ENCODE measurements around the gene ZNF451. TPM values are rescaled to one million over a fixed set of nuclear protein-coding genes. Genes with fewer than 3 reads are reported as not detected.

ZNF451 gene
- polyA plus RNA-seq, 2 of the 4 experiments (the other 2 are of a cell fraction), result 8.9 to 23.0 TPM

DNA sequence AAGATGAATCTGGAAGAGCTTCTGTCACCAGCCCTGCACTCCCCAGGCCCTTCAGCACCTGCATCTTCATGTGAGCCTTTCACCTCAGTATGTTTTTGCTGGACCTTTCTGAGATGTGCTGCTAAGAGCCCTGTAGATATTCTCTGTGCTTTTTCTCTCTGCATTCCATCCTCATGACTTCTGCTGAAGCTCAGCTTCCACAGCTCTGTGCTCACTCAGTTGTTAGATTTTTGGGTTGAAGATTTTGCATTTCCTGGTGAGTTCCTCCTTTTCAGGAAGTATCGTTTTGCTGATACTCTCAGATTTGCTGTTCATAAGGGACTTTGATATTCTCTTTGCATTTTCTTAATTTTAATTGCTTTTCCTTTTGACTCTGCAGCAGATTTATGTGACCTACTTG lies 25.2 kb upstream of the ZNF451 start (continued):
- no peak for TF ChIP-seq JUN (IDR thresholded peaks at IDR 0.05)
- TF ChIP-seq ZNF302 (CRISPR knock-in tag; IDR thresholded peaks at IDR 0.05), result no peak
- TF ChIP-seq GATA3 (IDR thresholded peaks at IDR 0.05; ENCODE audit: borderline replicate concordance), result no peak
- TF ChIP-seq MAFK (IDR thresholded peaks at IDR 0.05; ENCODE audit: partially characterized antibody), result no peak

DNA sequence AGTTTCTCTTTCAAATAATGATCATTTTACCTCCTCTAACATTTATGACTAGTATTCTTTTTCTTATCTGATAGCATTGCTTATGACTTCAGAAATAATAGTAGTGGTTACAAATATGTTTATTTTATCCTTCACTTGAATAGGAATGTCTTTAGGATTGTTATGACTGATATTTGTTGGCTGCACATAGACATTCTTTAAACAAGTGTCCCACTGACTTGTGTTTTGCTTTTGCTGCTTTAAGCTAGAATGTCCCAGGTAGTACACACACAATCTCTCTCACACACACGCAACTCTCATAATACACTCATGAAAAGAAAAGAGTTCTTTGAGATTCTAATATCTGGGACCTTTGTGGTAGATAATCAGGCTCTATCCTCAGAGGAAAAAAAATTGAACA lies 21.9 kb upstream of the ZNF451 start:
- ATAC-seq (no peak), FAIRE-seq (no peak), DNase-seq (ENCODE audit: low read depth in 1 of 2, low spot score in 1 of 2) (no peak)
- no peak overlapping the region for H3K4me3 ChIP-seq
- no peak overlapping the region for H3K27ac ChIP-seq
- H3K4me1 ChIP-seq, result no peaks in the 10 kb centered on the region
- ChIA-PET POLR2A (no interaction called here), CTCF (no interaction called here)
- H3K4me2 ChIP-seq, result no peak overlapping the region
- 96% methylated on average over 1 of the region's 1 CpG for WGBS (ENCODE audit: missing lambda C conversion rate)
- TF ChIP-seq MAZ (IDR thresholded peaks at IDR 0.05; ENCODE audit: borderline replicate concordance, low read depth, low read length), result no peak
- TF ChIP-seq, protein P1, sequence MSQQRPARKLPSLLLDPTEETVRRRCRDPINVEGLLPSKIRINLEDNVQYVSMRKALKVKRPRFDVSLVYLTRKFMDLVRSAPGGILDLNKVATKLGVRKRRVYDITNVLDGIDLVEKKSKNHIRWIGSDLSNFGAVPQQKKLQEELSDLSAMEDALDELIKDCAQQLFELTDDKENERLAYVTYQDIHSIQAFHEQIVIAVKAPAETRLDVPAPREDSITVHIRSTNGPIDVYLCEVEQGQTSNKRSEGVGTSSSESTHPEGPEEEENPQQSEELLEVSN (IDR thresholded peaks at IDR 0.05; ENCODE audit: borderline replicate concordance, low read depth), result no peak
- no peak for TF ChIP-seq HOXB5 (CRISPR knock-in tag; IDR thresholded peaks at IDR 0.05)
- TF ChIP-seq, protein P2, sequence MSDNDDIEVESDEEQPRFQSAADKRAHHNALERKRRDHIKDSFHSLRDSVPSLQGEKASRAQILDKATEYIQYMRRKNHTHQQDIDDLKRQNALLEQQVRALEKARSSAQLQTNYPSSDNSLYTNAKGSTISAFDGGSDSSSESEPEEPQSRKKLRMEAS (IDR thresholded peaks at IDR 0.05), result no peak
- TF ChIP-seq POLR2AphosphoS2 (conservative IDR thresholded peaks at IDR 0.05; ENCODE audit: low read length), result no peak
- TF ChIP-seq CHD4 (IDR thresholded peaks at IDR 0.05; ENCODE audit: borderline replicate concordance), result no peak
- no peak for TF ChIP-seq SMC3 (IDR thresholded peaks at IDR 0.05)
- TF ChIP-seq HEYL (CRISPR knock-in tag; IDR thresholded peaks at IDR 0.05), result no peak
- no peak for TF ChIP-seq EHMT2 (IDR thresholded peaks at IDR 0.05; ENCODE audit: low read depth)
- TF ChIP-seq HDAC2 (IDR thresholded peaks at IDR 0.05), result no peak
- no peaks in the 10 kb centered on the region for H3K9me3 ChIP-seq

DNA sequence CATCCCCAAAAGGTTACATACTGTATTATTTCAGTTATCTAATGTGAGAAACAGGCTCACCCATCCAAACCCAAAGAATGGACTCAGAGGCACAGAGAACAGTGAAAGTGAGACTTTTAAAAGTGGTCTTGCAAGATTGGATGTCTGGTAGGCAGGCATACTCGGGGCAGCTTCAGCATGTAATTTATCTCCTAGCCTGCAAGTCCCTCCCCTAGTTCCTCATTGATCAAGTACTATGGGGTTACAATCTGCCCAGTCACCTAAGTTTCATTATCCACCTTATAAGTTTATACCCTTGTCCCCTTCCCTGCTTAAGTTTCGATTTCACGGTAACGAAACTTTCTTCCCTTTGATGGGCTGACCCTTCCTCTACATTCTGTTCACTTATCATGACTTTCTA lies 20.8 kb upstream of the ZNF451 start:
- ChIA-PET CTCF (no interaction called here), POLR2A (no interaction called here)
- no peak overlapping the region for H3K4me3 ChIP-seq
- no peak for ATAC-seq
- no peak overlapping the region for H3K4me2 ChIP-seq
- TF ChIP-seq CHD2 (IDR thresholded peaks at IDR 0.05; ENCODE audit: low read length, partially characterized antibody) (no peak), CEBPB (IDR thresholded peaks at IDR 0.05) (no peak), MAZ (IDR thresholded peaks at IDR 0.05; ENCODE audit: borderline replicate concordance, low read depth, low read length) (no peak), SREBF2 (IDR thresholded peaks at IDR 0.05) (no peak), POLR2AphosphoS2 (conservative IDR thresholded peaks at IDR 0.05; ENCODE audit: low read length) (no peak), HEYL (CRISPR knock-in tag; IDR thresholded peaks at IDR 0.05) (no peak), CBX2 (IDR thresholded peaks at IDR 0.05; ENCODE audit: borderline replicate concordance, low read depth) (no peak), ZC3H11A (IDR thresholded peaks at IDR 0.05) (no peak), NPAS2 (CRISPR knock-in tag; IDR thresholded peaks at IDR 0.05; ENCODE audit: borderline replicate concordance) (no peak), GATA3 (IDR thresholded peaks at IDR 0.05; ENCODE audit: borderline replicate concordance) (no peak)
- no peak for FAIRE-seq
- no peak for DNase-seq (ENCODE audit: low read depth in 1 of 2, low spot score in 1 of 2)
- no peak overlapping the region for H3K27ac ChIP-seq
- H3K9me3 ChIP-seq, result no peaks in the 10 kb centered on the region
- 91% methylated on average over 4 of the region's 4 CpGs for WGBS (ENCODE audit: missing lambda C conversion rate)
- H3K4me1 ChIP-seq, result no peaks in the 10 kb centered on the region

DNA sequence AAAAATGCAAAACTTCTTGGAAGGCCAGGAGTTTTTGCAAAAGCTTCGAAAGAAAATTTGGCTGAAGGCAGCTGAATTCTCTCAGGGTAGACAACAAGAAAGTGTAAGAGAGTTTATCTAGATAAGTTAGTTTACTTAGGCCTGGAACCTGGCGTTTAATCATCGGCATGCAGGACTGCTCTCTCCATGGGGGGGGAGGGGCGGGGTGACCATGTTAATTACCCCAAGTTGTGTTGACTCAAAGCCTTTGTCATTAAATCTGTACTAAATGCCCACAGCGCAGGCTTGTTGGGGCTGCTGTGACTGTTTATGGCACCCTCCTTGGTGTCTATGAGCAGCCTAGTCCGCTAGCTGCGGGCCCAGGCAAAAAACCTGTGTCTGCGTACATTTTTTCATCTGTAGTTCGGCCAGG lies 20.1 kb upstream of the ZNF451 start:
- 93% methylated on average over 8 of the region's 9 CpGs for WGBS (ENCODE audit: missing lambda C conversion rate)
- no peak overlapping the region for H3K4me2 ChIP-seq
- ChIA-PET POLR2A (no interaction called here), CTCF (no interaction called here)
- TF ChIP-seq RCOR1 (IDR thresholded peaks at IDR 0.05; ENCODE audit: low read depth, low read length) (no peak), RNF2 (IDR thresholded peaks at IDR 0.05; ENCODE audit: borderline replicate concordance, low read depth) (no peak), EHMT2 (IDR thresholded peaks at IDR 0.05; ENCODE audit: low read depth) (no peak), MYC (IDR thresholded peaks at IDR 0.05; ENCODE audit: borderline replicate concordance, low read length) (no peak), HOXB13 (CRISPR knock-in tag; IDR thresholded peaks at IDR 0.05; ENCODE audit: low read depth) (no peak), MAFK (IDR thresholded peaks at IDR 0.05; ENCODE audit: partially characterized antibody) (no peak), EHF (CRISPR knock-in tag; IDR thresholded peaks at IDR 0.05) (no peak), NR3C1 (IDR thresholded peaks at IDR 0.05) (no peak), KDM5A (IDR thresholded peaks at IDR 0.05) (no peak), POLR2A (IDR thresholded peaks at IDR 0.05; ENCODE audit: low read length) (no peak), FOXS1 (CRISPR knock-in tag; IDR thresholded peaks at IDR 0.05) (no peak), RFX5 (IDR thresholded peaks at IDR 0.05) (no peak)
- TF ChIP-seq, protein P3, sequence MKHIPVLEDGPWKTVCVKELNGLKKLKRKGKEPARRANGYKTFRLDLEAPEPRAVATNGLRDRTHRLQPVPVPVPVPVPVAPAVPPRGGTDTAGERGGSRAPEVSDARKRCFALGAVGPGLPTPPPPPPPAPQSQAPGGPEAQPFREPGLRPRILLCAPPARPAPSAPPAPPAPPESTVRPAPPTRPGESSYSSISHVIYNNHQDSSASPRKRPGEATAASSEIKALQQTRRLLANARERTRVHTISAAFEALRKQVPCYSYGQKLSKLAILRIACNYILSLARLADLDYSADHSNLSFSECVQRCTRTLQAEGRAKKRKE (CRISPR knock-in tag; IDR thresholded peaks at IDR 0.05; ENCODE audit: low read depth), result no peak
- TF ChIP-seq, protein P4, sequence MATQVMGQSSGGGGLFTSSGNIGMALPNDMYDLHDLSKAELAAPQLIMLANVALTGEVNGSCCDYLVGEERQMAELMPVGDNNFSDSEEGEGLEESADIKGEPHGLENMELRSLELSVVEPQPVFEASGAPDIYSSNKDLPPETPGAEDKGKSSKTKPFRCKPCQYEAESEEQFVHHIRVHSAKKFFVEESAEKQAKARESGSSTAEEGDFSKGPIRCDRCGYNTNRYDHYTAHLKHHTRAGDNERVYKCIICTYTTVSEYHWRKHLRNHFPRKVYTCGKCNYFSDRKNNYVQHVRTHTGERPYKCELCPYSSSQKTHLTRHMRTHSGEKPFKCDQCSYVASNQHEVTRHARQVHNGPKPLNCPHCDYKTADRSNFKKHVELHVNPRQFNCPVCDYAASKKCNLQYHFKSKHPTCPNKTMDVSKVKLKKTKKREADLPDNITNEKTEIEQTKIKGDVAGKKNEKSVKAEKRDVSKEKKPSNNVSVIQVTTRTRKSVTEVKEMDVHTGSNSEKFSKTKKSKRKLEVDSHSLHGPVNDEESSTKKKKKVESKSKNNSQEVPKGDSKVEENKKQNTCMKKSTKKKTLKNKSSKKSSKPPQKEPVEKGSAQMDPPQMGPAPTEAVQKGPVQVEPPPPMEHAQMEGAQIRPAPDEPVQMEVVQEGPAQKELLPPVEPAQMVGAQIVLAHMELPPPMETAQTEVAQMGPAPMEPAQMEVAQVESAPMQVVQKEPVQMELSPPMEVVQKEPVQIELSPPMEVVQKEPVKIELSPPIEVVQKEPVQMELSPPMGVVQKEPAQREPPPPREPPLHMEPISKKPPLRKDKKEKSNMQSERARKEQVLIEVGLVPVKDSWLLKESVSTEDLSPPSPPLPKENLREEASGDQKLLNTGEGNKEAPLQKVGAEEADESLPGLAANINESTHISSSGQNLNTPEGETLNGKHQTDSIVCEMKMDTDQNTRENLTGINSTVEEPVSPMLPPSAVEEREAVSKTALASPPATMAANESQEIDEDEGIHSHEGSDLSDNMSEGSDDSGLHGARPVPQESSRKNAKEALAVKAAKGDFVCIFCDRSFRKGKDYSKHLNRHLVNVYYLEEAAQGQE (IDR thresholded peaks at IDR 0.05), result no peak
- H3K4me3 ChIP-seq, result no peak overlapping the region
- DNase-seq (ENCODE audit: low read depth in 1 of 2, low spot score in 1 of 2), result no peak
- FAIRE-seq, result no peak
- no peaks in the 10 kb centered on the region for H3K9me3 ChIP-seq
- no peaks in the 10 kb centered on the region for H3K4me1 ChIP-seq
- no peak for ATAC-seq
- no peak overlapping the region for H3K27ac ChIP-seq
